Measurements from ENCODE around the gene SCART1.

DNA sequence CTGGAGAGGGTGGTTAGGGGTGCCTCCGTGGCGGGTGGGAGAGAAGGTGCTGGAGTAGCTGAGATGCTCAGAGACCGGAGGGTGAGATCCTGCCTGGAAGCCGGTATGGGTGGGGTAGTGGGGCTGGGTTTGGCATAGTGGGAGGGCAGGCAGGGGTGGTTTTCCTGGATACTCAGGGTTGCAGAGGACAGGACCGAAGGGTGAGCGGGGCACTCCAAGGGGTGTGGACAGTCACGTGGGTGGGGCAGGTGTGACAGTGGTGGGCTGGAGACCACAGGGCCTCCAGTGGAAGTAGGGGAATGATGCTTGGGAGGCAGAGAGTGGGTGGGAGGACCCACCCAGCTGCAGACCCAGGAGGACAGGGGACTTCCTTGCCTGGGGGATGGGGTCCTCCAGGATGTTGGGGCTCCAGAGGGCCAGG, 1.9 kb downstream of the SCART1 start:
- TF ChIP-seq POLR2A (IDR thresholded peaks at IDR 0.05) = no peak
- TF ChIP-seq, protein P1, sequence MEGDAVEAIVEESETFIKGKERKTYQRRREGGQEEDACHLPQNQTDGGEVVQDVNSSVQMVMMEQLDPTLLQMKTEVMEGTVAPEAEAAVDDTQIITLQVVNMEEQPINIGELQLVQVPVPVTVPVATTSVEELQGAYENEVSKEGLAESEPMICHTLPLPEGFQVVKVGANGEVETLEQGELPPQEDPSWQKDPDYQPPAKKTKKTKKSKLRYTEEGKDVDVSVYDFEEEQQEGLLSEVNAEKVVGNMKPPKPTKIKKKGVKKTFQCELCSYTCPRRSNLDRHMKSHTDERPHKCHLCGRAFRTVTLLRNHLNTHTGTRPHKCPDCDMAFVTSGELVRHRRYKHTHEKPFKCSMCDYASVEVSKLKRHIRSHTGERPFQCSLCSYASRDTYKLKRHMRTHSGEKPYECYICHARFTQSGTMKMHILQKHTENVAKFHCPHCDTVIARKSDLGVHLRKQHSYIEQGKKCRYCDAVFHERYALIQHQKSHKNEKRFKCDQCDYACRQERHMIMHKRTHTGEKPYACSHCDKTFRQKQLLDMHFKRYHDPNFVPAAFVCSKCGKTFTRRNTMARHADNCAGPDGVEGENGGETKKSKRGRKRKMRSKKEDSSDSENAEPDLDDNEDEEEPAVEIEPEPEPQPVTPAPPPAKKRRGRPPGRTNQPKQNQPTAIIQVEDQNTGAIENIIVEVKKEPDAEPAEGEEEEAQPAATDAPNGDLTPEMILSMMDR (IDR thresholded peaks at IDR 0.05) = no peak
